Activated CD4-positive, alpha-beta T cell treated with anti-CD3 and anti-CD28 coated beads for 24 hours (primary cell): Measurements from ENCODE around the gene PPP4R1.

Experiments
- DNase-seq, 2 donors: peaks; one replicate each; pipeline ENCODE4 v3.0.0-alpha.2; 2020; ENCODE audit warnings: low read depth in 2 of 2

Gene PPP4R1

GRCh38 chr18:9507565-9508088 lies 106.7 kb downstream of the PPP4R1 start:
- DNase-seq = no peak

DNA sequence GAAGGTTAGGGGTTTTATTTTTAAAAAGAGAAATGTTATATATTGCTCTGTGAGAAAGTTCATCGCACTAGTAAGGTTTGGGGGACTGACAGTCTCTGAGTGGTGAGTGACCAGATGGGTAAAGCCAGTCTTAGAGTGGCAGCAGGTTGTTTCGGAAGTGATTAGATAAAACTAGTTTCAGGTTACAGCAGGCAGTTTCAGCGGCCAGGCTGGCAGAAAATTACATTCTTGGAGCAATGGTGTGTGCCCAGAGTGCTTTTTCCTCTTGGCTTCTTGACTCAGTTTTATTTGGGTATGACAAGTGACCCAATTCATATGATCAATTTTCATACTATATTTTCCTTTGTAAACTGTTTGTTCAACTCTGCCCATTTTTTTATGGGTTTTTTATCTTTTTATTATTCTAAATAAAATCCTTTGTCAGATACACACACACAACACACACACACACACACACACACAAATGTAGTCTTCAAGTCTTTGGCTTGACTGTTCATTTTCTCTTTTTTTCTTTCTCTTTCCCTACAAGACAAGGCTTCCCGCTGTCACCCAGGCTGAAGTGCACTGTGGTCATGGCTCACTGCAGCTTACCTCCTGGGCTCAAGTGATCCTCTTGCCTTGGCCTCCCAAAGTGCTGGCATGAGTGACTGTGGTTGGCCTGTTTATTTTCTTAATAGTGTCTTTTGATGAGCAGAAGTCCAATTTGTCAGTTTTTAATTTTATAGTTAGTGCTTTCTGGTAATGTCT lies 108.1 kb downstream of the PPP4R1 start:
- no peak for DNase-seq
